ENCODE measurements around the gene CCDC157.
"Not testable (repeated sequence)": the region's sequence is repeated elsewhere in the genome, so short reads cannot be mapped to it uniquely, and the experiment has no call there.

The CCDC157 gene

DNA sequence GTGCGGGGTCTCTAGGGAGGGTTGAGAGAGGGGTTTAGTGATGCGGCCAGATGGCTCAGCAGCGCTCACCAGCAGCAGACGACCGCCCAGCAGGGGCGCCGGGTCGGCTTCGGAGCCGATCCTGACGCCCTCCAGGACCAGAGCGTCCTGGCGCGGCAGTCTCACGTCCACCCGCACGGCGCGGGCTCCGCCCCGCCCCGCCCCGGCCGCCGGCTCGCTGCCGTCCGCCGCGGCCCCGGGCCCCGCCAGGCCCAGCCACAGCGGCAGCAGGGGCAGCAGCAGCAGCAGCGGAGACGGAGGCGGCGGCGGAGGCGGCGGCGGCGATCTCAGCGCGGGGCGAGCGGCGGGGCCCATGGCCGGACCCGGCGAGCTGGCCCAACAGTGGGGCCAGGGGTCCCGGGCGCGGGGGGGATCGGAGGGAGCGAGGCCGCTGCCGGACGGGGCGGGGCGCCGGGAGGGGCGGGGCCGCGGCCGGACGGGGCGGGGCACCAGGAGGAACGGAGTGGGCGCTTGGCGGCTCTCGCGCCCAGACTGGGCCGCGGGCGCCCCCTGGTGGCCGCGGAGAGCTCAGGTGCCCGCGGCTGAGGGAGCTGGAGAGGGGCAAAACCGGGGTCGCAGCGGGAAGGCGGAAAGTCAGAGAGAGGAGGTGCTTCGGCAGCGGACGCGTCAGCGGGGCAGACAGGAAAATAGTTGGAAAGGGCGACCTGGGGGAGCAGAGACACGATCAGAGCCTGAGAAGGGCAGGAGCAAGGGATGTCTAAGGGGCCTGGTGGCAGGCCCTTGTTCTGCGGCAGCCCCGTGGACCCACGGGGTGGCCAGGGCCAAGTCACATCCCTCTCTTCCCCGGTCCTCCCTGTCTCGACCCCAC, 30.4 kb downstream of the CCDC157 start, which contains the start of gene RNF215:
RNF215 (minus strand) TSS at position 452 of the 868 bp plus-strand sequence; CDS start at position 354, 98 bp downstream.
- peak; percentile 52 to 75 (median 72) for DNase-seq (ENCODE audit: low read depth in 3 of 3)

- DNase-seq (ENCODE audit: low read depth in 3 of 3) = peak; percentile 66 to 71 (median 71)
Observed at GRCh38 chr22:30390974-30391691, 34.3 kb downstream of the CCDC157 start.

- DNase-seq (ENCODE audit: low read depth in 3 of 3) = no peak
Observed at GRCh38 chr22:30392661-30393321, 36.0 kb downstream of the CCDC157 start.

GRCh38 chr22:30393322-30393680, 36.5 kb downstream of the CCDC157 start:
- no peak for DNase-seq (ENCODE audit: low read depth in 3 of 3)

- no peak for DNase-seq (ENCODE audit: low read depth in 3 of 3)
Observed at GRCh38 chr22:30393885-30394284, 37.1 kb downstream of the CCDC157 start.

DNA sequence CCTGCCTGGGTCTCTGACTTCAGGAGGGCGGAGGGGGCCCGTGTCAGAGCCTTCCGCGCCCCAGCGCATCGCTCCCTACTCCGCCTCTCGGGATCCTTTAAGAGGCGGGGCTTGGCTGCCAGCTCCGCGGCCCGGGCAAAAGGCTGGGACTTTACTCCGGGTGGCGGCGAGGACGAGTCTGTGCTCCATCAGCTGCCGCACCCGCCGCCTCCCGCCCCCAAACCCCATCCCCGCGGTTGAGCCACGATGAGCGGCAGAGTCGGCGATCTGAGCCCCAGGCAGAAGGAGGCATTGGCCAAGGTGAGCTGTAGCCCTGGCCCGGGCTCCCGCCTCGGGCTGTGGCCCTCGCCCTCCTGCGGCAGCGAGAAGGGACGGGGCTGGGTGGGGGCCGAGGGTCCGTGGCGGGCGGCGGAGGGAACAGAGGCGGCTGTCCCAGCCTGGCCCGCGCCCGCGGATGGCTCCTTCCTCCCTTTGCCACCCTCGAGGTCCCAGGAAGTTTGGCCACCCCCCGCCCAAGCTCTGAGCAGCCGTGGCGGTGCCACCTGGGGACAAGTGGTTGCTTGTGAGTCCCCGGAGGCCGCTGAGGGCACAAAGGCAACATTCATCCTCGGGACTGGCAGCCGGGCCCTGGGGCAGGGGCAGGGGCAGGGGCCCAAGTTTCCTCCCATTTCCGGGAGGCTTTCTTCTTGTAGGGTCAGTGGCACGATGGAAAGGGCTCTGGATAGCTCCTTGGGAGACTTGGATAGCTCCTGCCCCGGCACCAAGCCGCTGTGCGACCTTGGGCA, 40.3 kb downstream of the CCDC157 start, which contains the start of gene SEC14L2:
SEC14L2 (plus strand) TSS at position 148 of the 785 bp plus-strand sequence; CDS start at position 247, 99 bp downstream.
- peak; percentile 40 to 56 (median 52) for DNase-seq (ENCODE audit: low read depth in 3 of 3)

- DNase-seq (ENCODE audit: low read depth in 3 of 3) = no peak
Observed at GRCh38 chr22:30397656-30398635, 41.1 kb downstream of the CCDC157 start.

DNA sequence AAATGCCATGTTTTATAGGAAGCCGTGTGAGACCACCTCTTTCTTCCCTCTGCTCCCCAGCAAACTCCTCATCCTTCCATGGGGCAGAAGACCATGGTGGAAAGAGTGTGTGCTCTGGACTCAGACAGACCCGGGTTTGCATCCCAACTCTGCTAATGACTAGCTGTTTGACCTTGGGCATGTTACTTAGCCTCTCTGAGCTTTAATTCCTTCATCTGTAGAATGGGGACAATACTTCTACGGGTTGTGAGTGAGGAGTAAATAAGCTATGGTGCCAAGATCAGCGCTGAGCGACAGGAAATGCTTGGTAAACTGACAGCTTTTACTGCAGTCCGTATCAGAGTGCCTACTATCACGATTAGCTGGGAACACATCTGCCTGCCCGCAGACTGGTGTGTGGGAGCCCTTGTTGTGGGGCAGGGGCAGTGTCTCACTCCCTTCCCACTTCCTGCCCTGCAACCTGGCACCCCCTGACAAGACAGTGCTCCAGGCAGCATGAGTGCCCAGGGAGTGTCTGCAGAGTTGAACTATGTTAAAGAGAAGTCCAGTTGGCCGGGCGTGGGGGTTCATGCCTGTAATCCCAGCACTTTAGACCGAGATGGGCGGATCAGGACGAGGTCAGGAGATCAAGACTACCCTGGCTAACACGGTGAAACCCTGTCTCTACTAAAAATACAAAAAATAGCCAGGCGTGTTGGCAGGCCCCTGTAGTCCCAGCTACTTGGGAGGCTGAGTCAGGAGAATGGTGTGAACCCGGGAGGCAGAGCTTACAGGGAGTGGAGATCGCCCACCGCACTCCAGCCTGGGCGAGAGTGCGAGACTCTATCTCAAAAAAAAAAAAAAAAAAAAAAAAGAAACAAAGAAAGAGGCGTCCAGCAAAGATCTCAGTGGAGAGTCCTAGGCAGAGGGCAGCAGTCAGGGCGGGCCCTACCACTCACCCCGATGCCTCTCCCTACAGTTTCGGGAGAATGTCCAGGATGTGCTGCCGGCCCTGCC, 42.2 kb downstream of the CCDC157 start:
- no peak for DNase-seq (ENCODE audit: low read depth in 3 of 3)

- DNase-seq (ENCODE audit: low read depth in 3 of 3) = no peak
Observed at GRCh38 chr22:30399718-30400117, 42.9 kb downstream of the CCDC157 start.

DNA sequence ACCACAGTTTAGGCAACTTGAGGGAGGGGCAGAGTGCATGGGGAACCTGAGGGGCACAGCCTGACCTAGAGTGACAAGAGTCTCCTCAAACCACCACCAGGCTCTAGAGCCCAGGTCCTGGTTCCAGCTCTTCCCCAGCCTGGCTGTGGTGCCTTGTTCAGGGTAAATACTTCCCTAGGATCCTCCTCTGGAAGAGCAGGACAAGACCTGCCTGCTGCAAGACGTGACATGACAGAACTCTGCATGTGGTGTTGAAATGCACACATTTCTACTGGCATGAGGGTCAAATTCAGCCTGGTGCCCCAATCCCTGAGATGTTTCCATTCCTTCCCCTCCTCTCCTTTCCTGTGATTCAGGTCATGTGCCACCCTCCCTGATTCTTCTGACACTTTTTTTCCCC, 43.4 kb downstream of the CCDC157 start:
- DNase-seq (ENCODE audit: low read depth in 3 of 3) = no peak

- DNase-seq (ENCODE audit: low read depth in 3 of 3) = not testable (repeated sequence)
Observed at GRCh38 chr22:30401024-30401423, 44.2 kb downstream of the CCDC157 start.

GRCh38 chr22:30402028-30402765, 45.4 kb downstream of the CCDC157 start:
- DNase-seq (ENCODE audit: low read depth in 3 of 3) = no peak

- DNase-seq (ENCODE audit: low read depth in 3 of 3) = not testable (repeated sequence)
Observed at GRCh38 chr22:30402766-30403104, 45.9 kb downstream of the CCDC157 start.

GRCh38 chr22:30404307-30404706, 47.5 kb downstream of the CCDC157 start:
- DNase-seq (ENCODE audit: low read depth in 3 of 3) = no peak

GRCh38 chr22:30405731-30406130, 48.9 kb downstream of the CCDC157 start:
- DNase-seq (ENCODE audit: low read depth in 3 of 3) = no peak

GRCh38 chr22:30406400-30406799, 49.6 kb downstream of the CCDC157 start:
- no peak for DNase-seq (ENCODE audit: low read depth in 3 of 3)

DNA sequence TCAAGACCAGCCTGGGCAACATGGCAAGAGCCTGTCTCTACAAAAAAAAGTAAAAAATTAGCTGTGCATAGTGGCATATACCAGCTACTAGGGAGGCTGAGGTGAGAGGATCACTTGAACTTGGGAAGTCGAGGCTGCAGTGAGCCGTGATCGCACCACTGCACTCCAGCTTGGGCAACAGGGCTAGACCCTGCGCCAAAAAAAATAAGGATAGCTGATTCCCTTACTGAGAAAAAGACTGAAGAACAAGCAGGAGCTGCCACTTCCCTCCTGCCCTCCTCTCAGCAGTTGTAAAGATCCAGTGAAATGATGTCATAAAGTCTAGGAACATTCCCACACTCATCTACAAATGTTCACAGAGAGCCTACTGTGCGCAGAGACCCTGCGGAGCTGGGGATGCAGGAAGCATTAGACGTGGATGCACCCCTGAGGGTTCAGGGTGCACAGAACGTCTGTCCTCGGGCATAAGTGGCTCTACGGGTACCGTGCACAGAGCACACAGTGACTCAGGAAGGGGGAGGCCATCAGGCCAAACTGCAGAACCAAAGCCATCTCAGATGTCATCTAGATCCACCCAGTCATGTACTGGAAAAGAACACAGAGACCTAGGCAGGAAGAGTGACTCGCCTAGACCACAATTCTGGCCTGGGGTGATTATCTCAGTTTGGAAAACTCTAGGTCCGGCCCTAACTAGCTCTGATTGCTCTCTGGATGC, 51.7 kb downstream of the CCDC157 start:
- no peak for DNase-seq (ENCODE audit: low read depth in 3 of 3)

DNA sequence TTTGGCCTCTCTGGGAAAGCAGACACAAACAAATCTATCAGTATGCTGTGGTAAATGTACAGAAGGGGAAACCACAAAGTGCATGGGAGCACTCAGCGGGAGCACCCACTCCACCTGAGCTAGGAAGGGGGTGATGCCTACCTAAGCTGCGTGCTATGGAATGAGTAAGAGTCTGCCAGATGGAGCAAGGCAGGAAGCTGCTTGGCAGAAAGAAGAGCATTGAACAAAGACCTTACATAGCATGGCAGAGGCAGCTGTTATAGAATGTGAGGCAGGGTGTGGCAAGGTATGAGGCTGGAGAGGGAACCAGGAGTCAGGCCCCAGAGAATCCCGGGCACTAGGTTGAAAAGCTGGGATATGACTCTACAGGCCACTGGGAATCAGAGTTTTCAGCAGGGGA, 55.0 kb downstream of the CCDC157 start:
- no peak for DNase-seq (ENCODE audit: low read depth in 3 of 3)
